ENCODE measurements around the gene UNC5A. TPM values are rescaled to one million over a fixed set of nuclear protein-coding genes. Genes with fewer than 3 reads are reported as not detected.

UNC5A gene
- total RNA-seq, 1 donor from 2014 or later, result not detected

DNA sequence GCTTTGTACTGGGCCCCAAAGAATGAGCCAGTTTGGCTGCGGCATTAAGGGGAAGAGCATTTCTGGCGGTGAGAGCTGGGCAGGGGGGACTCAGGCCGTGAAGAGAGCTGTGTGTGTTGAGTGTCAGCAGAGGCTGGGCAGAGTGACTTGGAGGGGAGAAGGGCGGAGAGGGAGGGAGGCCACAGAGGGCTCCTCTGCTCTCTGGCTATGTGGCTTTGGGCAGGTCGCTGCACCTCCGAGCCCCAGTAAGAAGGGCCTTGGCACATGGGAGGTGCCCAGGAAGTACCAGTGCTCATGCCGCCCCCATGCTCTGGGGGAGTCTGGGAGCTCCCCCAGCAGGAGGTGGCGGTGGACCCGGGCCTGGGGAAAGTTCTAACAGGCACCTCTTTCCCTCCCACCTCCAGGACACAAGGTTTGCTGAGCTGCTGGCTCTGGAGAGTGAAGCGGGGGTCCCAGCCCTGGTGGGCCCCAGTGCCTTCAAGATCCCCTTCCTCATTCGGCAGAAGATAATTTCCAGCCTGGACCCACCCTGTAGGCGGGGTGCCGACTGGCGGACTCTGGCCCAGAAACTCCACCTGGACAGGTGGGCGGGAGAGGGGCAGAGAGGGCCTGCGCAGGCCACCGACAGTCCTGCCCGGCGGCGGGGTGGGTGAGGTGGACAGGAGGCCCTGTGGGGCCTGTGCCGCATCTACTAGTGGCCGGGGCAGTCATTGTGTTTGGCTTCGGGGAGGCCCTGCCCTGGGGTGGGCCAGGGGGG lies 68.7 kb downstream of the UNC5A start:
- DNase-seq (ENCODE audit: low spot score), result no peak

DNA sequence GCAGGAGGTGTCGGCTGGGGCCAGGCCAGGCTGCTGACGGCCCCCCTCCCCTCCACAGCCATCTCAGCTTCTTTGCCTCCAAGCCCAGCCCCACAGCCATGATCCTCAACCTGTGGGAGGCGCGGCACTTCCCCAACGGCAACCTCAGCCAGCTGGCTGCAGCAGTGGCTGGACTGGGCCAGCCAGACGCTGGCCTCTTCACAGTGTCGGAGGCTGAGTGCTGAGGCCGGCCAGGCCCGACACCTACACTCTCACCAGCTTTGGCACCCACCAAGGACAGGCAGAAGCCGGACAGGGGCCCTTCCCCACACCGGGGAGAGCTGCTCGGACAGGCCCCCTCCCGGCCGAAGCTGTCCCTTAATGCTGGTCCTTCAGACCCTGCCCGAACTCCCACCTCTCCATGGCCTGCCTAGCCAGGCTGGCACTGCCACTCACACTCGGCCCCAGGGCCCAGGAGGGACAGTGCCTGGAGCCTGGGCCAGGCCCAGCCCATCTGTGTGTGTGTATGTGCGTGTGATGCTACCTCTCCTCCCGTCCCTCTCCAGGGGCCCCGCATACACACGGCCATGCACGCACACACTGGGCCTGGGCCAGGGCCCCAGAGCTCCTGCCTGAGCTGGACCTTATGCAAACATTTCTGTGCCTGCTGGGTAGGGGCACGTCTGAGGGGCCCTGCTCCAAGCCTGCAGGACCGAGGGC lies 69.5 kb downstream of the UNC5A start:
- DNase-seq (ENCODE audit: low spot score), result no peak

DNA sequence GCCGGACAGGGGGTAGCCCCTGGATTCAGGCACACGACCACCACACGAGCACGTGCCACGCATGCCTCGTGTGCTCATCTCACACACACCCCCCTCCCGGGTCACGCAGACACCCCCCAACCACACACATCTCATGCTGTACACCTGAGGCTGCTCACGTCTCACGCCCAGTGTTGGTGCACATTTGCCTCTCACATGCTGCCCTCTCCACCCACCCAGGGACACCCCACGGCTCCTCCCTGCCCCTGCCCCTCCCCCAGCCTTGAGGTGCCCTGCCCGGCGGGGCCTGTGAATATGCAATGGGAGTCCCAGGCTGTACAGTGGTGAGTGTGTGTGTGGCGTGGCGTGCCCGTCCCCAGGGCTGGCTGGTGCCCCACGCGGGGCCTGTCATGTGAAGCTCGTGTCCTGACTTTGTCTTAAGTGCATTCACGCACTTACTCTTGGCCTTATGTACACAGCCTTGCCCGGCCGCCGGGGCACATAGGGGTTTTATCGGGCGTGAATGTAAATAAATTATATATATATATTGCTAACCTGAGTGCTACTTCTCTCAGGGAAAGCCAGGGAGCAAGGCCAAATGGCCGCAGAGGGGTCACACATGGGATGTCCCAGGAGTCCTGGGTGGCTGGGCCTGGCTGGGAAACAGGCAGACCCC lies 70.1 kb downstream of the UNC5A start:
- DNase-seq (ENCODE audit: low spot score), result no peak

DNA sequence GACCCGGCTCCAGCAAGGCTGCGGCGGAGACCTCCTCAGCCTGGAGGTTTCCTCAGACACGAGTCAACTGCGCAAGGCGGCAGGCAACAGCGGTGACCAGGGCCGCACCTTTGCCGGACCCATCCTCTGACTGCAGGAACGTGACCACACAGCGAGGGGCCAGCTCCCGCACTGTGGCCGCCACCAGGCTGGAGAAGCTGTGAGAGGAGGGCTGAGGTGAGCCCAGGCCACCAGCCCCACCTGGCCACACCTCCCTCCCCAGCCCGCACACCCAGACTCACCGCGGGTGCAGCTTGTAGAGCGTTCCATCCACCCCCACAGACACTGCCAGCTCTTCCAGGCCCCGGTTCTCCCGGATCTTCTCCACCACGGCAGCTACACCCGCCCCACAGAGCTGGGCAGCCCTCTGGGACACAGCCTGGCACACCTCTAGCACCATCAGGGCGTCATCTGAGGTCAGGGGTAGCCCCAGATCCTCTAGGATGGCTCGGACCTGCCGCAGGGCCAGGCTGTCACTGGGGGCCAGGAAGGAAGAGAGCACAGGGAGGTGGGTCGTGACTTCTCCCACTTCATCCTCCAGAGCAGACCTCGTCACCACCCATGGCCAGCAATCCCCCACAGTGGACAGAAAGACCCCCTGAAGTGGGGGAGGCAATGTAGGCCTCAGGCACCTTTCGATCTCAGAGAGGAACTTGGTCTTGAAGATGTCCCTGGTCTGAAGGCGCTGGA lies 70.8 kb downstream of the UNC5A start:
- DNase-seq (ENCODE audit: low spot score), result no peak

DNA sequence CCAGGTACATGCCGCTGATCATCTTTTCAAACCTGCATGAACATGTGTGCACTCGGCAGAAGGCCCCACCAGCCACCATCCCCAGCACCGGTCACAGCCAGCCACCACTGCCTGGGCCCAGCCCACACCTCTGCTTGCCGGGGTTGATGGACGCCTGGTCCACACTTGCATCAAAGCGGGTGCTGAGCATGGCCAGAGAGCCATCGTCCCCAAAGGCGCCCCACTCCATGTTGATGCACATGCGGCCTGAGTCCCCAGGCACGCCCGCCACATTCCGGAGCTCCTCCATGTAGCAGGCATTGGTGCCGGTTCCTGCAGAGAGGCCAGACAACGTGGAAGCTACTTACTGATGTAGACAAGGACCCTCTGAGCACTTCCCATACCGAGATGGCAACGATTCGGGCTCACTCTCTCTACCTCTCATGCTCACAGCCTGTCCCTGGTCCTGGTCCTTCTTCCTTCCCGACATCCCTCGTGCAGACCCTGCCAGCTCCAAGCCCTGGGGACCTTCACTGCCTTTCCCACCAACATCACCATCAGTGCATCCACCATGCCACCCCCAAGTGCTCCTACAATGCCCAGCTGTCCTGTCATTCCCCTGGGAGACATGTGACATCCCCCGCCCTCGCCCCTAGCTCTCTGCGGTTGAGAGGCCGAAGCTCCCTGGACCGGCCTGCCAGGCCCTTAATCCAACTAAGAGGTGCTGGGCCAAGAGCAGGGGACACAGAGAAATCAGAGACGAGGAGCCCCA lies 71.6 kb downstream of the UNC5A start:
- no peak for DNase-seq (ENCODE audit: low spot score)

DNA sequence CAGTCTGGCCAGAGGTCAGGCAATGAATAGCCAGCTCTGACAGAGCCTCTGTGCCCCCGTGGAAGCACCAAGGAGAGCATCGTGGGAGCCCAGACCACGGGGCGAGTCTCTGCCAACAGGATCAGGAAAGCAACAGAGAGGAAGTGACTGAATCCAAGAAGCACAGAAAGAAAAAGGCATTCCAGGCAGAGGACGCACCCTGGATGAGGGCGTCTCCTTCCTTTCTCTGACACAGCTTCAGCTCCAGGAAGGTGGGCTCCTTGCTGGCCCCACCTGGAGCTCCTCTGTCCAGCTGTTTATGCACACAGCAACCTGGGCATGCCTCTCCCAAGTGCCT lies 72.2 kb downstream of the UNC5A start:
- no peak for DNase-seq (ENCODE audit: low spot score)

DNA sequence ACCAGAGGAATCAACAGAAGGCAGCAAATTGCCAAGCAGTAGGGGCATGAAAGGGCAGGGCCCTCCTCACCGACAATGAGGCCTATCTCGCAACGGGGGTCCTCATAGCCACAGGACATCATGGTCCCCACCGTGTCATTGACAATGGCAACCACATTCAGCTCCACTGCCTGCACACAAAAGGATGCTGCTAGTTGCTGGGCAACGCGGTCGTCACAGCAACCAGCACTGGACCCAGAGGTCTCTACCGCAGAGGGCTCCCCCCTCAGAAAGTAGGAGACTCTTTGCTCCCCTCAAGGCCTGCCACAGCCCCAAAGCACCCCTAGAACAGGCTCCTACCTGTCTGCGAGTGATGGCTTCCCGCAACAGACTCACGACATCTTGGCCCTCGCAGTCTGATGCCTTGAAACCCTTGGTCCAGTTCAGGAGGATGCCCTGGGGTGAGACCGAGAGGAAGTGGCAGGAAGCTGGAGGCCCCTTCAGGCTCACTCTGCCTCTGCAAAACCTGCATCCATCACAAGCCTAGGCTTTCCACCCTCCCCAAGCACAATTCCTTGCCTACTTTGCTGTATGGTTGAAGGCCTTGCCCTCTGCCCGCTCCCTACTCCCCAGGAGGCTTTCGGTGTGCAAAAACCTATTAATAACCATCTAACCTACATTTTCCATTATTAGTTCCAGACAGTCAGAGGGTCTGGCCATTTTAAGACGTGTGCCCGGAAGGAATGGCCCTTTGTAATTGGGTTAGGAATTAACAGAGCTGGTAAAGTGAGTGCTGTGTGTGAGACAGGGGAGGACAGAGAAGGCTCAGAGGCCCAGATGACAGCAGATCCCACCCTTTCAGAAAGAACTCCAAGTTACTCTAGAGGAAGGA lies 73.6 kb downstream of the UNC5A start:
- DNase-seq (ENCODE audit: low spot score), result no peak

DNA sequence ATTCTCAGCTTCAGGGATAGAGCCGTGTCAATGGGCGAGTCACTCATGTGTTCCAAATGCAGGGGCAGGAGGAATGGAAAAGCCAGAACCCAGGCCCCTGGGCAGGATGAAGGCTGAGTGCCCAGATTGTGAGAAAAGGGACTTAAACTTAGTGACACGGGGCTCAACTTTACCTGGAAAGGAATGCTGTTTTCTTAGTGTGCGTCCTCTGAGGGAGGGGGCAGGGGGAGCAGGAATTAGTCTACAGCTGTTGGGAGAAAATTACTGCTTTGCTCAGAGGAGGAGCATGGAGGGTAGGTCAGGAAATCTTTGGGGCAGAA lies 74.2 kb downstream of the UNC5A start:
- DNase-seq (ENCODE audit: low spot score), result no peak

DNA sequence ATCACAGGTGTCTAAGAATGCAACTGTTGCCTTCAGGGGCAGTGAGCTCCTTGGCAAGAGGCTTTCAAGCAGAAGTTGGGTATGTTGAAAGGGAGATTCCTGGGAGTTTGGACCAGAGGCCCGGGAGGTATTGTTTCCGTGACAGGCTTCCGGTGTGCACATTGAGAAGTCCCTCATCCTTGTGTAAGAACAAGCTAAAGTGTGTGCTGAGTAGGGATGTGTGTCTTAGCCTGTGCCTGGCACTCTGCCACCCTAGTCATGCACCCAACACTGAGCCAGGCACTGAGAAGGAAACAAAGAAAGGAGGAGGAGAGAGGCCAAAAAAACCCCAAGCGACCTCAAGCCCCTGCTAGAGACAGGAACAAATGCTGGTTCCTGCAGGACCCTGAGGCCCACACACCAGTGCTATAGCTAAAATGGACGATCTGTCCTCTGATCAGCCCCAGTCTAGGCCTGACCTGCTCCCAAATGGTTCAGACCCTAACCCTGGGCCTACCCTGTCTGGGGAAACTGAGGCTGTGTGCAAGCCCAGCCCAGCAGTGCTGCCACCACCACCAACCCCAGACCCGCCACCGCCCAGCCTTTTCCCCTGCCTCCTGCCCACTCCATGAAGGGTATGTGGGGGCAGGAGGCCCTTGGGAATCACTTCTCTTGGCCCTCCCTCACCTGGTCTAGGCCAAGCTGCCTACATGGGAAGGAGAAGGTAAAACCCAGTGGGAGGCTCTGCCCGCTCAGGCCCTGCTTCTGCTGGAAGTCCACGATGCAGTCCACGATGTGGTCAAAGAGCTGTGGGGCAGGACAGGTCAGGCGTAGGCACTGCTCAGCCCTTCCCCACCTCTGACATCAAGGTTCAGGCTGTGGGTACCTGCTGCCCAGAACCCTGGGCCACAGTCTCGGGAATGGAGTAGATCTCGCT lies 76.2 kb downstream of the UNC5A start:
- DNase-seq (ENCODE audit: low spot score), result no peak

DNA sequence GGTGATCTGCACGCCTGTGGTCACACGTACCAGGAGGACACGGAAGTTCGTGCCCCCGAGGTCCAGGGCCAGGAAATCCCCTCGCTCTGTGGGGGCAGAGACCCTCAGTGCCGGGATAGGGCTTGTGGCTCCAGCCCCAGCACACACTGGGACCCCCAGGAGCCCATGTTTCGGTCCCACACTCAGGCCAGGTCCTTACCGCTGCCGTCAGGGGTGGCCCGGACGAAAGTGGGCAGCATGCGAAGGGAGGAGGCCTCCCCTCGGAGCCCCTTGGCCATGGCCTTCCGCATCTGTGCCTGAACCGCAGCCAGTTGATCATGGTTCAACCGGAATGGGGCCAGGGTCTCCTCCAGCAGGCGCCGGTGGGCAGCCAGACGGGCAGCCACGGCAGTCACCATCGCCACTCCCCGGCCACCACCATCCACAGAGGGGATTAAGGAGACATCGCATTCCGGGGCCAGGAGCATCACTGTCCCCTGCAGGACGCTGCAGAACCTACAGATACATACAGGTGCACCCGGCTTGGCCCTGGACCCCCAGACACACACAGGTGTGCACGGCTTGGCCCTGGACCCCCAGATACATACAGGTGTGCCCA lies 77.0 kb downstream of the UNC5A start:
- DNase-seq (ENCODE audit: low spot score), result no peak

DNA sequence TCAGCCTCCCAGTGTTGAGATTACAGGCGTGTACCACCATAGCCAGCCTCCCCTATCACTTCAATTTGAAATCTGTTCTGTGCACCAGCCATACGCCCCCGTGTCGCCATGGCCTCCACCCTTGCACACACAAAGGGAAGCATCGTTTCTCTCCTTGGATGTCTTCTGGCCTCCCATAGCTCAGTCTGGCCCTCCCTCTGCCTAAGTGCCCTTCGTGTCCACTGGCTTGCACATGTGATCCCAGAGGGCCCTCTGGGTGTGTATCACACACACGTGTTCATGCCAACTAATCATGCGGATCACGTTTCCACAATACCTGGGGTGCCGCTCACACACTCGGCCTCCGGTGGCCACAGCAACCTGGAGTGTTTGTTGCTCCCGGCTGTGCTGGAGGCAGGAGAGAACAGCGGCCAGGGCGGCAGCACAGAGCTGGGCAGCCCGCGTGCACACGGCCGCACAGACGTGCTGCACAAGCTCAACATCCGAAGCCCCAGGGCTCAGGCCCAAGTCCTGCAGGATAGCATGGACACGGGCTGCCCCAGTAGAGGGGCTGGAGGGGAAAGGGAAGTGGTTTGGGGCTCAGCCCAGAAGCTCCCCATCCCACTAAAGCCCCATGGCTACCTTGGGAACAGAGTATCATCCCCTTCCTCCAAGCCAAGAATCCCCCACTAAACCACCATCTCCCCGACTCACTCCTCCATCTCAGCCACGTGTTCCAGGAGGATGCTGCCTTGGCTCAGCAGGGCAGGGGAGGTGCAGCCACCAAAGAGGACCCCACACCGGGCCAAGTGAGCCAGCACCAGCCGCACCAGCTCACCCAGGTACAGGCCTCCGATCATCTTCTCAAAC lies 77.9 kb downstream of the UNC5A start:
- no peak for DNase-seq (ENCODE audit: low spot score)

DNA sequence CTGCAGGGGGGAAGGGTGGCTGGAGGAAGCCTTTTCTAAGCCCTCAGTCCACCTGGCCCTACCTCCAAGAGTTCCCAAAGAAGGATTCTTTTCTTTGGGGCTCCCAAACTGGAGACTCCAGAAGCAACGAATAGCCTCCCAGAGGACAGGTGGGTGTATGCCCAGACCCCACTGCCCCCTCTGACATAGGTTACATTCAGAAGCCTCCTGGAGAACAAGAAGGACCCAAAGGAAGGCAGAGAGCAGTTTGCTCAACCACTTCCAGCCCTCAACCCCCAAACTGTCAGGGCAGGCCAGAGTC lies 78.5 kb downstream of the UNC5A start:
- no peak for DNase-seq (ENCODE audit: low spot score)

DNA sequence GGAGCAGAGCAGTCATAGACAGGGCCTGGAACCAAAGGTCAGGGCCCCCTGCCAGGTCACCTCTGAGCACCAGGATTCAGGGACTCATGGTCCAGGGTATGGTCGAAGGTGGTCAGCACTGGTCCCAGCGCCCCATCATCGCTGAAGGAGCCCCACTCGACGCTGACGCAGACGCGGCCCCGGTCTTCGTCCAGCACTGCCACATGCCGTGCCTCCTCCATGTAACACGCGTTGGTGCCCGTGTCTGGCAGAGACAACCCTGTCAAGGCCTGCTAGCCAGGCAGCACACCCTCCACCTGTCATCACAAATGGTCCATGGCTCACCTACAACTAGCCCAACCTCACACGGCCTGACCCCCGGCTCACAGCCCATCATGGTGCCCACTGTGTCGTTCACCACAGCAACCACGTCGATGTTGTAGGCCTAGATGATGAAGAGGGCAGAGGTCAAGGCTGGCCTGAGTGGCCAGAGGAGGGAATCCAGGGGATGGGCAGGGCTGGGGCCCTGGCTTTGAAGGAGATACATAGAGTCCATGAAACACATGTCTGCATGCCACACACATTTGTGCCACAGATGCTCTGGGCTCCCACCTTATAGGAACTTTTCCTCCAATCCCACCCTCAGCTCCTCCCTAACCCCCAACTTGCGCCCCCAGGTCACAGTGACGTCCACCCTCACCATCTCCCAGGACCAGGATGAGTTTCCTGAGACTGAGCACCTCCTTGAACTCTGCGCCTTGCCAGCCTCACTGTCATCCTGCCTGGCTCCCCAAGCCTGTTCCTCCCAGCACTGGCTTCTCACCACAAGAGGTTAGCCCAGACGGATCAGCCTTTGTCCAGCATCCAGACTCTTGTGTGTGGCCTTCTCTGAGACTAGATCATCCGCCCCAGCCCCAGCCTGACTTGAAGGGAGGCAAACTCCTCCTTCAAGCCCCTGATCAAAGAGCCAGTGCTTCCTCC lies 79.2 kb downstream of the UNC5A start:
- DNase-seq (ENCODE audit: low spot score), result no peak

DNA sequence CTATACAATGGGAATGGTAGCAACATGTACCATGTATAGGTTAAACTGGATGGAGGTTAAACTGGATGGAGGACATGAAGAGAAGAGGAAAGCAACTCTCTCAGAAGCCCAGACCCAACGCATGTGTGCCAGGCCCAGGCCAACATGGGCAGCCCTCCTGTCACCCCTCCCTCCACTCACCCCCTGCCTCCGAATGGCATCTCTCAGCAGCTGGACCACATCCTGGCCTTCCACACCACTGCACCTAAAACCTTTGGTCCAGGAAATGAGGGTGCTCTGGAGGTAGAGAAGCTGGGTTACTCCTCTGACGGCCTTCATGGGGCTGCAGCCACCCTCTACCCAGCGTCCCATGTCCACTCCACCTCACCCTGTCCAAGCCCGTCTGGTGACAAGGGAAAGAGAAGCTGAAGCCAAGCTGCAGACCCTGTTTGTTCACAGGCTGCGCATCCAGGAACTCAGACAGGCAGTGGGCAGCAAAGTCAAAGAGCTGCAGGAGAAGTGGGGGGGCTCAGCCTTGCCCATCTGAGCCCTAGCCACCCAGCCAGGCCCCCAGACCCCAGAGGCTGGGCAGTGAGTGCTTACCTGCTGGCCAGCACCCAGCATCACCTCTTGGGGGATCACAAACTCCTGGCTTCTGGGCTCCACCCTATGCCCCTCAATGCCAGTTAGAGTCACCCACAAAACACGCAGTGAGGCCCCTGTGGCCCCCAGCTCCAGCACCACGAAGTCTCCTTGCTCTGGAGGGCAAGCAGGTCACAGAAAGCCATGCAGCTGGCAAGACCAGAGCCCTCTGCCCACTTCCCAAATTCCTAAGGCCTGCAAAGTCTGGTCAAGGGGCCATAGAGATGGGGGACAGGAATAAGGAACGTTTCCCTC lies 80.3 kb downstream of the UNC5A start:
- DNase-seq (ENCODE audit: low spot score), result no peak

DNA sequence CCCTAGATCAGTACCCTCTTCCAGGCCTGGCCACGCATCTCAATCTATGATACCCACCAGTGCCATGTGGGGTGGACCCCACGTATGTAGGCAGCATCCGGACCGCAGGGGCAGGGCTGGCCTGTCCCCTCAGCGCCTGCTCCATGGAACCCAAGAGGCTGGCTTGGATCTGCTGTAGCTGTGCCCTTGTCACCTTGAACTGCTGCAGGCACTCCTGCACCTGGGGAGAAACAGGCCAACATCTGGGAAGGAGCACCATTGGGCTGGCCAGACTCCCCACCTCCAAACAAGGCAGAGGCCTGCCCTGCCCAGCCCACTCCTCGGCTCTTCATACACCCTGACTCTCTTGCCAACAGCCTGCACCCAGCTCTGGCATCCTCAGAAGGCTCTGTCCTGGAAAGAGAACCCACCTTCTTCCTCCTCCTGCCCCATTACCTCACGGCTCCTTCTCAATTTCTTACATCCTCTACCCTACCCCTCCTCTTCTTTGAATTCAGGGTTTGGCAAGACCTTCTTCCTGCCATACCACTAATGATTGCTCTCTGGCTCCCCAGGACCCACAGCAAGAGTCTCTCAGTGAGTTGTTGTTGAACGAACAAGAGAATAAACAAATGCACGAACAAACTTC lies 81.1 kb downstream of the UNC5A start:
- DNase-seq (ENCODE audit: low spot score), result peak; percentile 32

DNA sequence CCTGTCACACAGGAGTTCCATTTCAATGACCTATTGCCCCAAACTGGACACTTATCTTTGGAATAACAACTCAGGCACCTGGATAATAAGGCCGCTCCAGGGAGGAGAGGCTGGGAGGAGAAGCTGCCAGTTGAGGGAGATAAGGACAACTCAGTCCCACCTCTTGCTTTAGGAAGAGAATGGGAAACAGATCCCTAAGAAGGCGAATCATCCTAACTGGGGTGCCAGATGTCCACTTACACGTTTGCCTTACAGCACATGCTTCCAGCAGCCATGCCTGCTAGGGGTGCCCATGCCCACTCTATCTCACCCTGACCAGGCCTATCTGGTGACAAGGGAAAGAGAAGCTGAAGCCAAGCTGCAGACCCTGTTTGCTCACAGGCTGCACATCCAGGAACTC lies 82.3 kb downstream of the UNC5A start:
- peak; percentile 29 for DNase-seq (ENCODE audit: low spot score)

All from ureter (tissue), 1 donor.